Measurements from ENCODE around the gene E2F4. TPM values are rescaled to one million over a fixed set of nuclear protein-coding genes. Genes with fewer than 3 reads are reported as not detected.

Gene E2F4
- total RNA-seq, 2 donors from 2014 or later: 71.8 to 72.8 TPM

DNA sequence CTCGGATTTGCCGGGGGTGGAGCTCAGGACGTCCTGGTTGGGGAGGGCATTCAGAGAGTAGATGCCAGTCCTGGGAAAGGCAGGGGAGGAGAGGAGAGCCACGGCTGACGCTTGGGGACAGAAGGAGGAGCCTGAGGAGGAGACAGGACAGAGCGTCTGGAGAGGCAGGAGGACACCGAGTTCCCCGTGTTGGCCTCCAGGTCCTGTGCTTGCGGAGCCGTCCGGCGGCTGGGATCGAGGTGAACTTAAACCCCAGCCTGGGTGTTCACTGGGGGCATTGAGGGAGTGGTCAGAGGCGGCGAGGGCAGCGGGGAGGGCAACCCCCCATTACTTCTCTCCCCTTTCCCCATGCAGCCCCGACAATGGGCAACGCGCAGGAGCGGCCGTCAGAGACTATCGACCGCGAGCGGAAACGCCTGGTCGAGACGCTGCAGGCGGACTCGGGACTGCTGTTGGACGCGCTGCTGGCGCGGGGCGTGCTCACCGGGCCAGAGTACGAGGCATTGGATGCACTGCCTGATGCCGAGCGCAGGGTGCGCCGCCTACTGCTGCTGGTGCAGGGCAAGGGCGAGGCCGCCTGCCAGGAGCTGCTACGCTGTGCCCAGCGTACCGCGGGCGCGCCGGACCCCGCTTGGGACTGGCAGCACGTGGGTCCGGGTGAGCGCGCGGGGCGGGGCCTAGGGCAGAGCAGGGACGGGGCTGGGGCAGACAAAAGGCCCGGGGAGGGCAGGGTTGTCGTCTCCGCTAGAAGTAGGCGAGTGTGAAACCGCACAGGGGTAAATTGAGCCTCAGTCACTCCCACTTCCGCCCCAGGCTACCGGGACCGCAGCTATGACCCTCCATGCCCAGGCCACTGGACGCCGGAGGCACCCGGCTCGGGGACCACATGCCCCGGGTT, 17.9 kb upstream of the E2F4 start:
- Histone ChIP-seq H3K9ac (ENCODE audit: extremely low read depth, low read length, poor library complexity, severe bottlenecking) (no peak overlapping the region), H3K4me3 (ENCODE audit: low read length) (peak overlapping the region; percentile 76), H3K27ac (ENCODE audit: low read depth, low read length) (no peak overlapping the region), H3K4me1 (ENCODE audit: control insufficient read depth, insufficient read depth, low read length) (no peaks in the 10 kb centered on the region), H3K9me3 (ENCODE audit: control insufficient read depth, low read length) (no peaks in the 10 kb centered on the region), H3K27me3 (ENCODE audit: control insufficient read depth, insufficient read depth, low read length, poor library complexity, severe bottlenecking) (peaks cover 72% of the 10 kb centered on the region), H3K36me3 (ENCODE audit: control insufficient read depth, insufficient read depth, low read length) (no peaks in the 10 kb centered on the region)
- 5 to 7% methylated on average over 32 to 71 of the region's 71 CpGs for WGBS, 2 experiments (ENCODE audit: insufficient coverage in 1 of 2, insufficient read length in 1 of 2)
- peak; percentile 91 for DNase-seq
- TF ChIP-seq, protein P1, sequence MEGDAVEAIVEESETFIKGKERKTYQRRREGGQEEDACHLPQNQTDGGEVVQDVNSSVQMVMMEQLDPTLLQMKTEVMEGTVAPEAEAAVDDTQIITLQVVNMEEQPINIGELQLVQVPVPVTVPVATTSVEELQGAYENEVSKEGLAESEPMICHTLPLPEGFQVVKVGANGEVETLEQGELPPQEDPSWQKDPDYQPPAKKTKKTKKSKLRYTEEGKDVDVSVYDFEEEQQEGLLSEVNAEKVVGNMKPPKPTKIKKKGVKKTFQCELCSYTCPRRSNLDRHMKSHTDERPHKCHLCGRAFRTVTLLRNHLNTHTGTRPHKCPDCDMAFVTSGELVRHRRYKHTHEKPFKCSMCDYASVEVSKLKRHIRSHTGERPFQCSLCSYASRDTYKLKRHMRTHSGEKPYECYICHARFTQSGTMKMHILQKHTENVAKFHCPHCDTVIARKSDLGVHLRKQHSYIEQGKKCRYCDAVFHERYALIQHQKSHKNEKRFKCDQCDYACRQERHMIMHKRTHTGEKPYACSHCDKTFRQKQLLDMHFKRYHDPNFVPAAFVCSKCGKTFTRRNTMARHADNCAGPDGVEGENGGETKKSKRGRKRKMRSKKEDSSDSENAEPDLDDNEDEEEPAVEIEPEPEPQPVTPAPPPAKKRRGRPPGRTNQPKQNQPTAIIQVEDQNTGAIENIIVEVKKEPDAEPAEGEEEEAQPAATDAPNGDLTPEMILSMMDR (conservative IDR thresholded peaks at IDR 0.05): peak; percentile 34
- Mint-ChIP-seq H3K27me3 (ENCODE audit: insufficient read depth) (peaks cover 76% of the 10 kb centered on the region), H3K36me3 (ENCODE audit: low read depth) (peaks cover 9% of the 10 kb centered on the region), H3K4me1 (peaks cover 24% of the 10 kb centered on the region), H3K9me3 (no peaks in the 10 kb centered on the region), H3K4me3 (peak overlapping the region; percentile 55), H3K27ac (peak overlapping the region; percentile 7)

DNA sequence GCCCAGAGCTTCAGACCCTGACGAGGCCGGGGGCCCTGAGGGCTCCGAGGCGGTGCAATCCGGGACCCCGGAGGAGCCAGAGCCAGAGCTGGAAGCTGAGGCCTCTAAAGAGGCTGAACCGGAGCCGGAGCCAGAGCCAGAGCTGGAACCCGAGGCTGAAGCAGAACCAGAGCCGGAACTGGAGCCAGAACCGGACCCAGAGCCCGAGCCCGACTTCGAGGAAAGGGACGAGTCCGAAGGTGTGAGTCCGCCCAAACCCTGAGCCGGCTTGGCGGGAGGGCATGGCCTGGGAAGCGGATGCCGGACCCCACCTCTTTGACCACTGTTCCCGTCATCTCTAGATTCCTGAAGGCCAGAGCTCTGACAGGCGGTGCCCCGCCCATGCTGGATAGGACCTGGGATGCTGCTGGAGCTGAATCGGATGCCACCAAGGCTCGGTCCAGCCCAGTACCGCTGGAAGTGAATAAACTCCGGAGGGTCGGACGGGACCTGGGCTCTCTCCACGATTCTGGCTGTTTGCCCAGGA, 17.2 kb upstream of the E2F4 start:
- Histone ChIP-seq H3K4me1 (ENCODE audit: control insufficient read depth, insufficient read depth, low read length) (no peaks in the 10 kb centered on the region), H3K4me3 (ENCODE audit: low read length) (peak overlapping the region; percentile 76), H3K27me3 (ENCODE audit: control insufficient read depth, insufficient read depth, low read length, poor library complexity, severe bottlenecking) (peaks cover 68% of the 10 kb centered on the region), H3K36me3 (ENCODE audit: control insufficient read depth, insufficient read depth, low read length) (no peaks in the 10 kb centered on the region), H3K27ac (ENCODE audit: low read depth, low read length) (no peak overlapping the region), H3K9ac (ENCODE audit: extremely low read depth, low read length, poor library complexity, severe bottlenecking) (no peak overlapping the region), H3K9me3 (ENCODE audit: control insufficient read depth, low read length) (no peaks in the 10 kb centered on the region)
- H3K27ac Mint-ChIP-seq: no peak overlapping the region
- WGBS, 2 experiments (ENCODE audit: insufficient coverage in 1 of 2, insufficient read length in 1 of 2): 77 to 82% methylated on average over 31 of the region's 31 CpGs
- peaks cover 71% of the 10 kb centered on the region for H3K27me3 Mint-ChIP-seq (ENCODE audit: insufficient read depth)
- no peaks in the 10 kb centered on the region for H3K9me3 Mint-ChIP-seq
- H3K4me1 Mint-ChIP-seq: peaks cover 23% of the 10 kb centered on the region
- peaks cover 9% of the 10 kb centered on the region for H3K36me3 Mint-ChIP-seq (ENCODE audit: low read depth)
- no peak overlapping the region for H3K4me3 Mint-ChIP-seq
- DNase-seq: no peak
- TF ChIP-seq, protein P1 (conservative IDR thresholded peaks at IDR 0.05): no peak

DNA sequence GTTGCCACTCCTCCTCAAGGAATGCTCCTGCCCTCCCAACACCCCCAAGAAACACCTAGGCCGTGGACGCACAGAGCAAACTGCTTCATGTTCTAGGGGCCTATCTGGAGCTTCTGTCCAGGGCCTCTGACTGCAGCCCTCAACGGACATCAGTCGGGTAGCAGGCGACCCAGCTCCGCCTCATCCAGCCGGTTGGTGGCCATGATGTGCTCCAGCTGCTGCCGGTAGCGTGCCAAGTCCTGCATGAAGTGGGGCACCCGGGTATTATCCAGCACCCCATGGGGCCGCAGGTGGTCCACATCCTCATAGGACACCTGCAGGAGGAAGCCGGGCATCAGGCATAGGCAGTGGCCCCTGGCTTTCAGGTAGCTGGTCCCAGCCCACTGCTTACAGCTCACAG, 15.3 kb upstream of the E2F4 start:
- Histone ChIP-seq H3K27me3 (ENCODE audit: control insufficient read depth, insufficient read depth, low read length, poor library complexity, severe bottlenecking) (peaks cover 59% of the 10 kb centered on the region), H3K27ac (ENCODE audit: low read depth, low read length) (no peak overlapping the region), H3K9ac (ENCODE audit: extremely low read depth, low read length, poor library complexity, severe bottlenecking) (no peak overlapping the region), H3K9me3 (ENCODE audit: control insufficient read depth, low read length) (no peaks in the 10 kb centered on the region), H3K4me1 (ENCODE audit: control insufficient read depth, insufficient read depth, low read length) (no peaks in the 10 kb centered on the region), H3K4me3 (ENCODE audit: low read length) (no peak overlapping the region), H3K36me3 (ENCODE audit: control insufficient read depth, insufficient read depth, low read length) (peaks cover 7% of the 10 kb centered on the region)
- Mint-ChIP-seq H3K4me1 (peaks cover 13% of the 10 kb centered on the region), H3K27me3 (ENCODE audit: insufficient read depth) (peaks cover 58% of the 10 kb centered on the region), H3K9me3 (no peaks in the 10 kb centered on the region), H3K27ac (no peak overlapping the region), H3K36me3 (ENCODE audit: low read depth) (peaks cover 9% of the 10 kb centered on the region), H3K4me3 (no peak overlapping the region)
- TF ChIP-seq, protein P1 (conservative IDR thresholded peaks at IDR 0.05): no peak
- peak; percentile 39 for DNase-seq
- 91% methylated on average over 7 to 12 of the region's 12 CpGs for WGBS, 2 experiments (ENCODE audit: insufficient coverage in 1 of 2, insufficient read length in 1 of 2)

Measured in endodermal cell (in vitro differentiated cells).